Naive thymus-derived CD4-positive, alpha-beta T cell (primary cell): ENCODE results near the gene NDOR1. TPM values are rescaled to one million over a fixed set of nuclear protein-coding genes. Genes with fewer than 3 reads are reported as not detected.

Experiments
- ATAC-seq: fragments of 150-1000 bp; cut with Tn5 transposase; 2 replicates; pipeline ENCODE4 v1.10.0; 2021; ENCODE audit warnings: mild to moderate bottlenecking, moderate library complexity
- CTCF ChIA-PET: fragments of 350-600 bp; sonication (Branson Sonifier 250); formaldehyde crosslinking; loops from one replicate; lab custom pipeline; 2021; ENCODE audit warnings: antibody characterized with exemption; lab: Charles Lee
- POLR2A ChIA-PET: fragments of 350-600 bp; sonication (Branson Sonifier 250); formaldehyde crosslinking; loops from one replicate; lab custom pipeline; 2021; ENCODE audit warnings: antibody characterized with exemption, inconsistent platforms; lab: Charles Lee
- DNase-seq, 9 donors: peaks; one replicate each; pipeline versions ENCODE4 v3.0.0 to v3.0.0-alpha.2; 2020 to 2022; ENCODE audit warnings: mixed read lengths in 1 of 9
- H3K27ac ChIP-seq: one replicate; pipeline ENCODE4 v1.7.0; 2013; ENCODE audit warnings: mild to moderate bottlenecking, low read depth, low read length, moderate library complexity
- H3K27me3 ChIP-seq, 2 donors: one replicate each; pipeline ENCODE4 v1.7.0; 2013; ENCODE audit warnings: low read length in 2 of 2, mild to moderate bottlenecking in 2 of 2, moderate library complexity in 2 of 2; ENCODE audit not compliant: control insufficient read depth in 2 of 2, insufficient read depth in 2 of 2
- H3K36me3 ChIP-seq, 3 experiments: 1 replicate in 2 of 3; 2 replicates in 1 of 3; pipeline ENCODE4 v1.7.0; 2013; ENCODE audit warnings: low read length in 3 of 3, mild to moderate bottlenecking in 3 of 3, moderate library complexity in 1 of 3; ENCODE audit not compliant: insufficient read depth in 3 of 3, control insufficient read depth in 2 of 3
- H3K4me1 ChIP-seq, 2 donors: one replicate each; pipeline ENCODE4 v1.7.0; 2013; ENCODE audit warnings: low read length in 2 of 2, mild to moderate bottlenecking in 2 of 2, moderate library complexity in 1 of 2; ENCODE audit not compliant: control insufficient read depth in 2 of 2, insufficient read depth in 2 of 2
- H3K4me3 ChIP-seq: 2 replicates; pipeline ENCODE4 v1.7.0; 2013; ENCODE audit warnings: mild to moderate bottlenecking, low read length
- H3K9me3 ChIP-seq, 3 experiments: 1 replicate in 2 of 3; 2 replicates in 1 of 3; pipeline ENCODE4 v1.7.0; 2013; ENCODE audit warnings: low read length in 3 of 3; ENCODE audit not compliant: control insufficient read depth in 2 of 3
- H3K27ac Mint-ChIP-seq, 9 donors: one replicate each; pipeline ENCODE4 v1.8.0; 2020 to 2022; ENCODE audit warnings: mixed read lengths in 9 of 9, mild to moderate bottlenecking in 8 of 9, moderate library complexity in 5 of 9, inconsistent platforms in 2 of 9
- H3K27me3 Mint-ChIP-seq, 5 donors: one replicate each; pipeline ENCODE4 v1.8.0; 2021 to 2022; ENCODE audit warnings: mixed read lengths in 5 of 5, mild to moderate bottlenecking in 1 of 5
- H3K36me3 Mint-ChIP-seq, 5 donors: one replicate each; pipeline ENCODE4 v1.8.0; 2020 to 2022; ENCODE audit warnings: mixed read lengths in 5 of 5, mild to moderate bottlenecking in 3 of 5, inconsistent platforms in 1 of 5
- H3K4me1 Mint-ChIP-seq, 7 donors: one replicate each; pipeline ENCODE4 v1.8.0; 2020 to 2022; ENCODE audit warnings: mixed read lengths in 7 of 7, mild to moderate bottlenecking in 3 of 7, inconsistent platforms in 1 of 7
- H3K4me3 Mint-ChIP-seq, 10 donors: one replicate each; pipeline ENCODE4 v1.8.0; 2020 to 2022; ENCODE audit warnings: mild to moderate bottlenecking in 10 of 10, mixed read lengths in 10 of 10, moderate library complexity in 6 of 10, inconsistent platforms in 2 of 10
- H3K9me3 Mint-ChIP-seq, 11 donors: one replicate each; pipeline ENCODE4 v1.8.0; 2020 to 2022; ENCODE audit warnings: mixed read lengths in 11 of 11, mild to moderate bottlenecking in 4 of 11, inconsistent platforms in 1 of 11, moderate library complexity in 1 of 11
- intact Hi-C, 2 donors: fragments of 100-400 bp; cut with micrococcal nuclease; formaldehyde crosslinking; loops; one replicate each; pipeline ENCODE4 v1.15.1; 2023
- polyA plus RNA-seq, 2 donors: library from polyadenylated mRNA; unstranded; fragments of 300-500 nt; fragmentation: Illumina TruSeq; gene quantifications; one replicate each; pipeline ENCODE4 v1.2.3, GENCODE V29; 2021
- total RNA-seq, 6 experiments: library from RNA in 5 of 6; stranded (reverse) in 5 of 6; gene quantifications; 1 replicate in 5 of 6; 2 replicates in 1 of 6; pipeline ENCODE4 v1.2.3 and lab custom pipeline; 2021 to 2026

NDOR1 gene
- total and polyA plus RNA-seq, 7 experiments from 2014 or later = 4.5 to 42.0 (median 33.0) TPM

GRCh38 chr9:137188086-137188489, 17.4 kb upstream of the NDOR1 start:
- CTCF ChIA-PET = interaction anchor here (0.6 to 1.7 kb wide), 2 partner anchors 60 to 142 kb away, joined by 4 read pairs; partner anchors contain the start of gene NPDC1
- H3K27ac ChIP-seq = peak overlapping the region; percentile 99
- no peaks in the 10 kb centered on the region for H3K9me3 ChIP-seq
- H3K27me3 ChIP-seq = no peaks in the 10 kb centered on the region
- intact Hi-C loops = loop anchor here (1.0 to 2.0 kb wide), 10 partner anchors 12 to 398 kb away; partner anchors contain the start of genes NDOR1 (in 2 of the 2), TMEM203 (in 2 of the 2), TPRN (in 2 of the 2) and TUBB4B (in 2 of the 2)
- Mint-ChIP-seq H3K4me1 (peaks cover 14 to 61% (median 32%) of the 10 kb centered on the region in 7 donors), H3K4me3 (peak overlapping the region; percentile 90 to 96 (median 92)), H3K9me3 (peaks cover 0 to 2% (median 0%) of the 10 kb centered on the region in 11 donors), H3K27ac (peak overlapping the region; percentile 85 to 94 (median 93)), H3K36me3 (peaks cover 0 to 7% (median 6%) of the 10 kb centered on the region in 5 donors), H3K27me3 (no peaks in the 10 kb centered on the region)
- peaks cover 0 to 69% (median 11%) of the 10 kb centered on the region in 3 experiments for H3K36me3 ChIP-seq
- H3K4me1 ChIP-seq = peaks cover 30 to 32% of the 10 kb centered on the region in 2 donors
- POLR2A ChIA-PET = interaction anchor here (0.9 to 10.4 kb wide), 13 partner anchors 9 to 102 kb away, joined by 3 to 136 read pairs (median 6); partner anchors contain the start of genes CYSRT1, MAN1B1, NDOR1 and NELFB
- DNase-seq = no peak
- peak; percentile 15 for ATAC-seq
- peak overlapping the region; percentile 98 for H3K4me3 ChIP-seq

- POLR2A ChIA-PET = interaction anchor here (0.6 to 10.4 kb wide), 22 partner anchors 9 to 381 kb away, joined by 3 to 136 read pairs (median 5); partner anchors contain the start of genes CYSRT1, MAN1B1, NDOR1 and NELFB
- CTCF ChIA-PET = interaction anchor here (0.7 to 1.9 kb wide), 5 partner anchors 22 to 93 kb away, joined by 3 to 5 read pairs (median 4); no protein-coding TSS in a partner anchor
- ATAC-seq (peak; percentile 91), DNase-seq (peak; percentile 86 to 99 (median 93))
- Mint-ChIP-seq H3K4me3 (peak within 1 kb of the TSS; percentile 91 to 99 (median 92)), H3K4me1 (peaks cover 14 to 61% (median 32%) of the 10 kb centered on the region in 7 donors), H3K27ac (peak within 1 kb of the TSS; percentile 85 to 96 (median 93)), H3K36me3 (peaks cover 0 to 7% (median 6%) of the 10 kb centered on the region in 5 donors), H3K27me3 (no peaks in the 10 kb centered on the region), H3K9me3 (peaks cover 0 to 2% (median 0%) of the 10 kb centered on the region in 11 donors)
- intact Hi-C loops = loop anchor here (1.0 to 2.0 kb wide), 10 partner anchors 12 to 398 kb away; partner anchors contain the start of genes NDOR1 (in 2 of the 2), TMEM203 (in 2 of the 2), TPRN (in 2 of the 2) and TUBB4B (in 2 of the 2)
- Histone ChIP-seq H3K4me1 (peaks cover 30 to 32% of the 10 kb centered on the region in 2 donors), H3K4me3 (peak within 1 kb of the TSS; percentile 98), H3K27ac (peak within 1 kb of the TSS; percentile 99), H3K27me3 (no peaks in the 10 kb centered on the region), H3K36me3 (peaks cover 0 to 63% (median 5%) of the 10 kb centered on the region in 3 experiments), H3K9me3 (no peaks in the 10 kb centered on the region)
These were observed 16.8 kb upstream of the NDOR1 start, which contains the start of the genes ANAPC2 and SSNA1 for GRCh38 chr9:137188490-137189296. Gene ANAPC2 (minus strand): TSS chr9:137188560. CDS start chr9:137188532, 28 bp downstream. Gene SSNA1 (plus strand): TSS chr9:137188676. CDS start chr9:137188727, 51 bp downstream.

- ChIA-PET POLR2A (interaction anchor here (0.6 to 10.4 kb wide), 14 partner anchors 9 to 382 kb away, joined by 3 to 136 read pairs (median 3); partner anchors contain the start of genes CYSRT1, MAN1B1, NDOR1 and RABL6), CTCF (interaction anchor here (0.7 to 1.9 kb wide), 4 partner anchors 21 to 94 kb away, joined by 3 to 5 read pairs (median 4); no protein-coding TSS in a partner anchor)
- peak overlapping the region; percentile 99 for H3K27ac ChIP-seq
- H3K9me3 ChIP-seq = no peaks in the 10 kb centered on the region
- H3K36me3 ChIP-seq = peaks cover 0 to 54% (median 3%) of the 10 kb centered on the region in 3 experiments
- Mint-ChIP-seq H3K27me3 (no peaks in the 10 kb centered on the region), H3K27ac (peak overlapping the region; percentile 85 to 96 (median 93)), H3K4me1 (peaks cover 9 to 54% (median 28%) of the 10 kb centered on the region in 7 donors), H3K9me3 (peaks cover 0 to 2% (median 0%) of the 10 kb centered on the region in 11 donors), H3K4me3 (peak overlapping the region; percentile 91 to 99 (median 92)), H3K36me3 (peaks cover 0 to 6% (median 0%) of the 10 kb centered on the region in 5 donors)
- peak overlapping the region; percentile 98 for H3K4me3 ChIP-seq
- no peaks in the 10 kb centered on the region for H3K27me3 ChIP-seq
- no peak for DNase-seq
- H3K4me1 ChIP-seq = peaks cover 30 to 32% of the 10 kb centered on the region in 2 donors
- no peak for ATAC-seq
- intact Hi-C loops = loop anchor here (2.0 kb wide), 2 partner anchors 51 to 95 kb away; partner anchors contain the start of gene TUBB4B (in 1 of the 2)
These were observed 15.9 kb upstream of the NDOR1 start for GRCh38 chr9:137189297-137190295.

- CTCF ChIA-PET = interaction anchor here (1.9 kb wide), 1 partner anchor 20 kb away, joined by 5 read pairs; no protein-coding TSS in a partner anchor
- H3K27ac Mint-ChIP-seq = peak overlapping the region in 7 of 9 donors; percentile 42 to 86 (median 66)
- peaks cover 0 to 6% (median 0%) of the 10 kb centered on the region in 5 donors for H3K36me3 Mint-ChIP-seq
- ATAC-seq (no peak), DNase-seq (no peak)
- no peaks in the 10 kb centered on the region for H3K9me3 ChIP-seq
- H3K4me1 Mint-ChIP-seq = peaks cover 9 to 50% (median 28%) of the 10 kb centered on the region in 7 donors
- POLR2A ChIA-PET = interaction anchor here (0.7 to 10.4 kb wide), 5 partner anchors 8 to 61 kb away, joined by 3 to 136 read pairs (median 16); partner anchors contain the start of genes NDOR1, TMEM203, TPRN and TUBB4B
- H3K36me3 ChIP-seq = peaks cover 0 to 46% (median 0%) of the 10 kb centered on the region in 3 experiments
- intact Hi-C loops = no loop called here
- H3K27me3 Mint-ChIP-seq = no peaks in the 10 kb centered on the region
- peak overlapping the region; percentile 99 for H3K27ac ChIP-seq
- peak overlapping the region in 9 of 10 donors; percentile 30 to 95 (median 64) for H3K4me3 Mint-ChIP-seq
- H3K9me3 Mint-ChIP-seq = peaks cover 0 to 2% (median 0%) of the 10 kb centered on the region in 11 donors
- H3K4me3 ChIP-seq = no peak overlapping the region
- H3K4me1 ChIP-seq = peaks cover 30 to 32% of the 10 kb centered on the region in 2 donors
- no peaks in the 10 kb centered on the region for H3K27me3 ChIP-seq
These were observed 15.1 kb upstream of the NDOR1 start for GRCh38 chr9:137190315-137190856.

GRCh38 chr9:137191245-137191644, 14.3 kb upstream of the NDOR1 start:
- CTCF ChIA-PET = no interaction called here

More at GRCh38 chr9:137191245-137191644, 14.3 kb upstream of the NDOR1 start:
- no peak overlapping the region for H3K4me3 ChIP-seq
- intact Hi-C loops = no loop called here
- Mint-ChIP-seq H3K4me1 (peaks cover 7 to 42% (median 26%) of the 10 kb centered on the region in 7 donors), H3K36me3 (peaks cover 0 to 6% (median 0%) of the 10 kb centered on the region in 5 donors), H3K4me3 (peak overlapping the region in 3 of 10 donors; percentile 52 to 95 (median 69)), H3K9me3 (peaks cover 0 to 2% (median 0%) of the 10 kb centered on the region in 11 donors), H3K27me3 (no peaks in the 10 kb centered on the region), H3K27ac (peak overlapping the region in 3 of 9 donors; percentile 42 to 86 (median 63))
- H3K4me1 ChIP-seq = peaks cover 28 to 29% of the 10 kb centered on the region in 2 donors
- DNase-seq (no peak), ATAC-seq (no peak)
- peaks cover 0 to 37% (median 0%) of the 10 kb centered on the region in 3 experiments for H3K36me3 ChIP-seq
- no peaks in the 10 kb centered on the region for H3K9me3 ChIP-seq
- H3K27me3 ChIP-seq = no peaks in the 10 kb centered on the region
- no peak overlapping the region for H3K27ac ChIP-seq
- POLR2A ChIA-PET = interaction anchor here (0.6 to 10.4 kb wide), 4 partner anchors 13 to 62 kb away, joined by 3 to 136 read pairs (median 7); partner anchors contain the start of genes NDOR1, TMEM203 and TPRN
